ENCODE results near the gene TRPT1. TPM values are rescaled to one million over a fixed set of nuclear protein-coding genes. Genes with fewer than 3 reads are reported as not detected.

TRPT1 gene
- total and polyA plus RNA-seq, 3 donors from 2014 or later, result 56.5 to 93.7 (median 65.4) TPM

DNA sequence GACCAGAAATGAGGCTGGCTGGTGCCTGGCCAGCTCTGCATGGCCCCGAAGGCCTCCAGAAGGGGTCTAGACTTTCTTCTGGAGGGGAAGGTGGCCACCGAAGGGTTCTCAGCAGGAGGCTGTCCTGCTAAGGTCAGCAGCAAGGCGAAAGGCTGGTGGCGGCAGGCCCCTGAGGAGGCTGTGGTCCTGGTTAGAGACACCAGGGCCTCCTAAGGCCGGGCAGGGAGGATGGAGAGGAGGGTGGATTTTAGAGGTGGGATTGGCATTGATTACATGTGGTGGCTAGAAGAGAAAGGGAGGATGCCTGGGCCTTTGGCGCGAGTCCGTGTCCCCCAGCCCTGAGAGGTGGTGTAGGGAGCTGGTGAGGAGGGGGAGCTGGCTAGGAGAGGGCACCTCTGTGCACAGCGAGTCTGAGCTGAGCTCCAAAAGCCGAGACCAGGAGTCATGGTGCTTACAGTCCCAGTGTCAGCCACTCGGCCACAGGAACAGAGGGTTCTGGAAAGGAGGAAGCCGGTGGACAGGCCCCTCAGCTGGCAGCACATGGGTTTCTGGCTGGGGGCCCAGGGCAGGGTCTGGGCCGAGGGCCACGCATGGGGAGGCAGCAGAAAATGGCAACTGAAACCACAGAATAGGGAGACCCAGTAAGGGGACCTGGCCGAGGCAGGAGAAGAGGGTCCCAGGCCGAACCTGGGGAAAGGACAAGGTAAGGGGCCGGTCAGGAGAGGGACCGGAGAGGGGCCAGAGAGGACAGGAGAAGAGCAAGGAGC is 17.0 kb downstream of the TRPT1 start:
- H3K4me1 ChIP-seq, result peaks cover 9% of the 10 kb centered on the region
- no peak for DNase-seq
- no peaks in the 10 kb centered on the region for H3K36me3 ChIP-seq (ENCODE audit: low read depth, missing control alignments)
- H3K4me3 ChIP-seq, result no peak overlapping the region
- TF ChIP-seq CTCF (IDR thresholded peaks at IDR 0.05) (no peak), POLR2A (IDR thresholded peaks at IDR 0.05) (no peak)
- 78 to 79% methylated on average over 18 of the region's 18 CpGs for WGBS, 2 donors
- H3K27me3 ChIP-seq, result no peaks in the 10 kb centered on the region
- H3K9me3 ChIP-seq, result no peaks in the 10 kb centered on the region
- no peak overlapping the region for H3K27ac ChIP-seq
- intact Hi-C loops (cut with DNase I; ENCODE audit: low total_unique reads), result loop anchor here (10.0 kb wide), 1 partner anchor 86 kb away; the partner anchor contains the start of gene KCNK4

GRCh38 chr11:64208086-64208795 is 17.7 kb downstream of the TRPT1 start:
- Histone ChIP-seq H3K27me3 (no peaks in the 10 kb centered on the region), H3K4me3 (no peak overlapping the region), H3K9me3 (no peaks in the 10 kb centered on the region), H3K36me3 (ENCODE audit: low read depth, missing control alignments) (no peaks in the 10 kb centered on the region), H3K27ac (peak overlapping the region in 1 of 2 donors; percentile 71), H3K4me1 (peaks cover 9% of the 10 kb centered on the region)
- DNase-seq, result no peak
- intact Hi-C loops (cut with DNase I; ENCODE audit: low total_unique reads), result loop anchor here (10.0 kb wide), 1 partner anchor 87 kb away; the partner anchor contains the start of gene KCNK4
- WGBS, 2 donors, result 74% methylated on average over 10 to 23 of the region's 23 CpGs
- no peak for TF ChIP-seq POLR2A (IDR thresholded peaks at IDR 0.05)

DNA sequence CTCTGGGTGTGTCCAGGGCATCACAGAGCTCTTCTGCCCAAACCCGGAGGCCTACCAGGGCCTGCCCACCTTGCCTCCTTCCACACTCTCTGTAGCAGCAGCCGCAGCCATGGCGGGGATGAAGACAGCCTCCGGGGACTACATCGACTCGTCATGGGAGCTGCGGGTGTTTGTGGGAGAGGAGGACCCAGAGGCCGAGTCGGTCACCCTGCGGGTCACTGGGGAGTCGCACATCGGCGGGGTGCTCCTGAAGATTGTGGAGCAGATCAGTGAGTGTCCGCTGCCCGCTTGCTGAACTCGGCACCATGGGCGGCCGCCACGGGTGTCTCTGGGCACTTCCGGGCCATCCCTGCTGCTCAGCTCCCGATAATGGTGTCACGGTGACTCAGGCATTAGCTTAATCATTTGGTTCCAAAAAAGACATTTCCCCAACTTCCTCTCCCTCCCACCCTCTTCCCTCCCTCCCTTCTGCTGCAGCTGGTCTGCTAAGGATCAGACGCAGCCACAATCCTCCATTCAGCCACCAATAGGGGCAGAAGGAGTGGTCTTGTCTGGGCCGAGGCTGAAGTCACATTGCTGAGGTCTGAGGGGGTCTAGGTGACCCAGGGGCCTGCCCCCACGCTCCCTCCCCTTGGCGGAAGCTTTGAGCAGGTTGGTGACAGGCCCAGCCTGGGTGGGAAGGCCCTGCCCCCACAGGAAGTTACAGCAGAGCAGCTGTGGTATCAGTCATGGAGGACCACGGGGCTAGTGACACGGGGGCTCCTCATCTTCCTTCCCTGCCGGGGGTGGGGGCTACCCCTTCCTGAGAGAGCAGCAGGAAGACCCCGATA is 18.5 kb downstream of the TRPT1 start:
- peak overlapping the region; percentile 65 to 71 for H3K27ac ChIP-seq
- WGBS, 2 donors, result 51 to 55% methylated on average over 19 to 30 of the region's 30 CpGs
- intact Hi-C loops (cut with DNase I; ENCODE audit: low total_unique reads), result loop anchor here (10.0 kb wide), 1 partner anchor 87 kb away; the partner anchor contains the start of gene KCNK4
- H3K4me3 ChIP-seq, result peak overlapping the region in 1 of 2 donors; percentile 34
- TF ChIP-seq POLR2A (IDR thresholded peaks at IDR 0.05) (no peak), CTCF (IDR thresholded peaks at IDR 0.05) (no peak)
- DNase-seq, result peak; percentile 37
- peaks cover 9% of the 10 kb centered on the region for H3K4me1 ChIP-seq
- H3K36me3 ChIP-seq (ENCODE audit: low read depth, missing control alignments), result no peaks in the 10 kb centered on the region
- H3K9me3 ChIP-seq, result no peaks in the 10 kb centered on the region
- no peaks in the 10 kb centered on the region for H3K27me3 ChIP-seq

DNA sequence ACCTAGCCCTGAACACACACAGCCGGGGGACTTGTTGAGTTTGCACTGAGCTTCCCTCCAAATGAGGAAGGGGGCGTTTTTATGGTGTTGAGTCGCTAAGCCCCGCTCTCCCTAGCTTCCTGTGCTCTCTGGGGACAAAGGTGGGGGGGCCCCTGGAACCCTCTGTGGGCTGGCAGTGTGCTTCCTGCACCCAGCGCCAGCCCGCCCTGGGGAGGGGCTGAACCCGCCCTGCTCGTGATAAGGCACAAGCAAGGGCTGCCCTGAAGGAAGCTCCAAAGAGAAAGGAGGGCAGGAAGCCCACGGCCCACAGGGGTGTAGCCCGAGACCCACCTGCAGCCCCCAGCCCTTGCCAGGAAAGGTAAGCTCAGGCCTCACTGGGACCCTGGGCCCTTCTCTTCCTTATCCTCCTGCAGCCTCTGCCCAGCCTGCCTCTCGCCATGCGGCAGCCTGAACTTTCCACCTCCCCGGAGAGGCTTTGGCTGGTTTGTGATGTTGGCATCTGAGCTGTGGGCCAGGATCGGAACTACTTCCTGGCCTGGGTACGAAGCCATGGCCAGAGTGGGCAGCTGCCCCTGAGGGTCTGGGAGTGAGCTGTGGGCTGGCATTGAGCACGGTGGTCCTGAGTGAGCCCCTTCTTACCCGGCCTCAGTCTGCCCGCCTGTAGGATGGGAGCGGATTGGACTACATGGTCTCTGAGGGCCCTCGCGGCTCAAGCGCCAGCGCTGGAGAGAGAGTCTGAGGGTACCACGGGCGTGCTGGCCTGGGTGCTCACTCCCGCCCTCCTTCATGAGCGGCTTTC is 19.3 kb downstream of the TRPT1 start, which contains the start of gene FERMT3:
FERMT3 (plus strand) TSS at position 265 of the 799 bp plus-strand sequence. CDS start 644 bp downstream, outside the sequence.
- no peaks in the 10 kb centered on the region for H3K36me3 ChIP-seq (ENCODE audit: low read depth, missing control alignments)
- WGBS, 2 donors, result 66 to 81% methylated on average over 8 to 27 of the region's 27 CpGs
- peak within 1 kb of the TSS; percentile 65 to 71 for H3K27ac ChIP-seq
- intact Hi-C loops (cut with DNase I; ENCODE audit: low total_unique reads), result loop anchor here (10.0 kb wide), 1 partner anchor 88 kb away; the partner anchor contains the start of gene KCNK4
- TF ChIP-seq CTCF (IDR thresholded peaks at IDR 0.05) (no peak), POLR2A (IDR thresholded peaks at IDR 0.05) (no peak)
- H3K4me1 ChIP-seq, result peaks cover 9% of the 10 kb centered on the region
- H3K4me3 ChIP-seq, result peak within 1 kb of the TSS; percentile 24 to 34
- peak; percentile 38 for DNase-seq
- no peaks in the 10 kb centered on the region for H3K27me3 ChIP-seq
- no peaks in the 10 kb centered on the region for H3K9me3 ChIP-seq

All from testis (tissue), 3 donors.